Keratinocyte (primary cell): ENCODE measurements around the gene ZNF217. TPM values are rescaled to one million over a fixed set of nuclear protein-coding genes. Genes with fewer than 3 reads are reported as not detected.
"Not testable (repeated sequence)": the region's sequence is repeated elsewhere in the genome, so short reads cannot be mapped to it uniquely, and the experiment has no call there.

Experiments
- DNase-seq: peaks from one replicate; pipeline ENCODE4 v3.0.0-alpha.2; 2011; ENCODE audit warnings: low read depth, missing footprints, low spot score
- FAIRE-seq: peaks from 2 replicates; lab custom pipeline; 2011; peaks lifted over from hg19 to GRCh38; lab: Jason Lieb, UNC
- H2AFZ ChIP-seq: 2 replicates; pipeline ENCODE4 v1.6.0; 2012; ENCODE audit warnings: low read length, control low read depth, inconsistent platforms; ENCODE audit not compliant: control insufficient read depth
- H3K27ac ChIP-seq: 2 replicates; pipeline ENCODE4 v1.5.1; 2011; ENCODE audit warnings: low read length; ENCODE audit not compliant: control insufficient read depth, insufficient read depth
- H3K27me3 ChIP-seq: 3 replicates; pipeline ENCODE4 v1.6.0; 2011; ENCODE audit warnings: low read length; ENCODE audit not compliant: control insufficient read depth, insufficient read depth; ENCODE audit errors: extremely low read depth
- H3K36me3 ChIP-seq, 2 experiments: 2 replicates in 1 of 2; 3 replicates in 1 of 2; pipeline ENCODE4 v1.5.1; 2011; ENCODE audit warnings: low read length in 2 of 2, mild to moderate bottlenecking in 1 of 2; ENCODE audit not compliant: control insufficient read depth in 2 of 2, insufficient read depth in 2 of 2; ENCODE audit errors: extremely low read depth in 1 of 2
- H3K4me1 ChIP-seq: 3 replicates; pipeline ENCODE4 v1.5.1; 2011; ENCODE audit warnings: low read length; ENCODE audit not compliant: control insufficient read depth, insufficient read depth; ENCODE audit errors: extremely low read depth
- H3K4me2 ChIP-seq: 3 replicates; pipeline ENCODE4 v1.6.0; 2011; ENCODE audit warnings: low read depth, low read length; ENCODE audit not compliant: control insufficient read depth, insufficient read depth; ENCODE audit errors: extremely low read depth
- H3K4me3 ChIP-seq, 3 experiments: fragments of 200-600 bp in 1 of 3; sonication (generic) in 1 of 3; 2 replicates in 2 of 3; 3 replicates in 1 of 3; pipeline ENCODE4 v1.5.1; 2011 to 2016; ENCODE audit warnings: low read length in 3 of 3, mild to moderate bottlenecking in 3 of 3, control low read depth in 2 of 3, inconsistent platforms in 1 of 3, low read depth in 1 of 3, mixed read lengths in 1 of 3, mixed run types in 1 of 3, moderate library complexity in 1 of 3; ENCODE audit not compliant: control insufficient read depth in 2 of 3, insufficient read depth in 2 of 3; ENCODE audit errors: extremely low read depth in 1 of 3
- H3K79me2 ChIP-seq: 2 replicates; pipeline ENCODE4 v1.6.0; 2012; ENCODE audit warnings: low read length; ENCODE audit not compliant: control insufficient read depth, insufficient read depth
- H3K9ac ChIP-seq: 3 replicates; pipeline ENCODE4 v1.6.0; 2011; ENCODE audit warnings: low read length; ENCODE audit not compliant: control insufficient read depth, insufficient read depth; ENCODE audit errors: extremely low read depth
- H3K9me1 ChIP-seq: 3 replicates; pipeline ENCODE4 v1.6.0; 2011; ENCODE audit warnings: low read length; ENCODE audit not compliant: control insufficient read depth, insufficient read depth; ENCODE audit errors: extremely low read depth
- H3K9me3 ChIP-seq: 2 replicates; pipeline ENCODE4 v1.5.1; 2012; ENCODE audit warnings: low read depth, low read length; ENCODE audit not compliant: control insufficient read depth
- H4K20me1 ChIP-seq: 3 replicates; pipeline ENCODE4 v1.6.0; 2011; ENCODE audit warnings: low read length; ENCODE audit not compliant: control insufficient read depth, insufficient read depth; ENCODE audit errors: extremely low read depth
- CTCF ChIP-seq, 3 experiments: IDR thresholded peaks in 1 of 3; conservative IDR thresholded peaks in 1 of 3; optimal IDR thresholded peaks in 1 of 3; 2 replicates in 2 of 3; 3 replicates in 1 of 3; pipeline versions ENCODE3 to v1.5.1; 2011; ENCODE audit warnings: low read length in 3 of 3, mild to moderate bottlenecking in 3 of 3, moderate library complexity in 2 of 3, control low read depth in 1 of 3, inconsistent platforms in 1 of 3; ENCODE audit not compliant: insufficient read depth in 2 of 3; ENCODE audit errors: extremely low read depth in 1 of 3
- EZH2 ChIP-seq: IDR thresholded peaks from one replicate; pipeline ENCODE4 v1.6.1; 2012; ENCODE audit warnings: inconsistent platforms, mild to moderate bottlenecking, low read length, moderate library complexity
- dilution Hi-C: fragments of 300-500 bp; cut with MboI; formaldehyde crosslinking; loops from one replicate; pipeline ENCODE4 v1.7.0; 2020; ENCODE audit warnings: low sequenced_read_pairs; ENCODE audit not compliant: extremely low pct_ligation_motif_present
- polyA minus RNA-seq, 3 experiments: library from RNA; depleted of rRNA, polyadenylated mRNA; stranded (reverse); fragments of >200 nt; gene quantifications; 1 replicate in 1 of 3; 2 replicates in 1 of 3; 3 replicates in 1 of 3; pipeline ENCODE4 v1.2.3, GENCODE V29; 2011
- polyA plus RNA-seq, 5 experiments: library from polyadenylated mRNA; depleted of rRNA in 3 of 5; stranded (reverse) in 3 of 5; stranded (forward) in 1 of 5; unstranded in 1 of 5; fragments of >200 nt; gene quantifications; 1 replicate in 1 of 5; 2 replicates in 3 of 5; 3 replicates in 1 of 5; pipeline versions ENCODE4 v1.2.1 to v1.2.3, GENCODE V29; 2011 to 2012; ENCODE audit warnings: missing spikeins in 2 of 5, low read depth in 1 of 5, low replicate concordance in 1 of 5

ZNF217 gene
- polyA plus RNA-seq (16.9 to 19.1 TPM (median 17.3 TPM) in 3 replicates), polyA minus RNA-seq (33.8 to 58.6 TPM (median 48.4 TPM) in 3 replicates)
- 13.1 TPM for polyA plus RNA-seq (2011; ENCODE audit: low read depth)
- polyA plus RNA-seq (2011; cell fraction: cytosol; rRNA removed) = 7.4 and 10.7 TPM in 2 replicates
- polyA plus RNA-seq (2011; cell fraction: nucleus; rRNA removed) = 25.3 and 32.5 TPM in 2 replicates
- polyA plus RNA-seq (2012; ENCODE audit: low replicate concordance) = 23.6 and 26.4 TPM in 2 replicates
- polyA minus RNA-seq (2011; cell fraction: cytosol; rRNA and poly(A)+ RNA removed) = 14.0 TPM
- 53.1 and 94.6 TPM in 2 replicates for polyA minus RNA-seq (2011; cell fraction: nucleus; rRNA and poly(A)+ RNA removed)

GRCh38 chr20:53593466-53594007 lies at the start of gene ZNF217:
ZNF217 (minus strand) TSS chr20:53593839; CDS start chr20:53582826, 11,013 bp downstream.
- Histone ChIP-seq H3K9ac (peak within 1 kb of the TSS; percentile 89), H3K79me2 (peaks cover 71% of the 10 kb centered on the region), H3K4me3 (peak within 1 kb of the TSS; percentile 68 to 94 (median 77)), H3K4me1 (peaks cover 20% of the 10 kb centered on the region), H3K27ac (peak within 1 kb of the TSS; percentile 92), H3K4me2 (peak within 1 kb of the TSS; percentile 95)
- DNase-seq, H4K20me1 ChIP-seq, H3K9me1 ChIP-seq, H3K9me3 ChIP-seq, FAIRE-seq, H3K27me3 ChIP-seq, dilution Hi-C loops, H3K36me3 ChIP-seq, H2AFZ ChIP-seq: not testable (repeated sequence)

- dilution Hi-C loops = no loop called here
- FAIRE-seq = peak; percentile 53
Observed at GRCh38 chr20:53643031-53643832, 49.6 kb upstream of the ZNF217 start.

More at GRCh38 chr20:53643031-53643832, 49.6 kb upstream of the ZNF217 start:
- no peak for TF ChIP-seq EZH2
- no peak for TF ChIP-seq CTCF (optimal IDR thresholded peaks at IDR 0.05 in 1 of 3, IDR thresholded peaks at IDR 0.05 in 1 of 3, conservative IDR thresholded peaks at IDR 0.05 in 1 of 3; ENCODE audit: extremely low read depth in 1 of 3, insufficient read depth in 2 of 3, low read length in 3 of 3)
- Histone ChIP-seq H3K4me3 (peak overlapping the region in 2 of 3 experiments; percentile 7 to 36), H3K9me1 (no peaks in the 10 kb centered on the region), H3K79me2 (no peaks in the 10 kb centered on the region), H3K9me3 (no peaks in the 10 kb centered on the region), H3K36me3 (no peaks in the 10 kb centered on the region), H3K27me3 (no peaks in the 10 kb centered on the region), H3K9ac (peak overlapping the region; percentile 45), H3K4me2 (peak overlapping the region; percentile 63), H3K4me1 (peaks cover 16% of the 10 kb centered on the region), H2AFZ (peak overlapping the region; percentile 46), H4K20me1 (no peaks in the 10 kb centered on the region), H3K27ac (peak overlapping the region; percentile 76)
- DNase-seq = no peak
